Lung (tissue), 12 donors: ENCODE results near the gene BCL2L13. TPM values are rescaled to one million over a fixed set of nuclear protein-coding genes. Genes with fewer than 3 reads are reported as not detected.

Experiments
- ATAC-seq: fragments of 200-7000 bp; cut with Tn5 transposase; one replicate; pipeline ENCODE4 v1.9.1; 2020; ENCODE audit warnings: moderate number of reproducible peaks; ENCODE audit not compliant: insufficient read depth, low FRiP score
- DNase-seq, 3 donors: peaks; one replicate each; pipeline ENCODE4 v3.0.0-alpha.2; 2013 to 2017
- H3K27ac ChIP-seq, 2 donors: one replicate each; pipeline ENCODE4 v1.5.1; 2013; ENCODE audit warnings: mild to moderate bottlenecking in 2 of 2, moderate library complexity in 2 of 2, control low read depth in 1 of 2, inconsistent platforms in 1 of 2, low read depth in 1 of 2, low read length in 1 of 2
- H3K27me3 ChIP-seq, 3 donors: one replicate each; pipeline ENCODE4 v1.5.1; 2013; ENCODE audit warnings: low read length in 2 of 3; ENCODE audit not compliant: control insufficient read depth in 3 of 3, insufficient read depth in 3 of 3
- H3K36me3 ChIP-seq, 4 donors: one replicate each; pipeline ENCODE4 v1.5.1; 2013; ENCODE audit warnings: low read length in 4 of 4, mild to moderate bottlenecking in 1 of 4, moderate library complexity in 1 of 4; ENCODE audit not compliant: control insufficient read depth in 4 of 4, insufficient read depth in 4 of 4
- H3K4me1 ChIP-seq, 5 donors: one replicate each; pipeline ENCODE4 v1.5.1; 2013; ENCODE audit warnings: low read length in 5 of 5, mild to moderate bottlenecking in 2 of 5, moderate library complexity in 1 of 5; ENCODE audit not compliant: control insufficient read depth in 5 of 5, insufficient read depth in 5 of 5
- H3K4me3 ChIP-seq: one replicate; pipeline ENCODE4 v1.5.1; 2013; ENCODE audit warnings: mild to moderate bottlenecking, control low read depth, moderate library complexity
- H3K9ac ChIP-seq, 2 donors: one replicate each; pipeline ENCODE4 v1.5.1; 2013; ENCODE audit warnings: low read length in 2 of 2, control low read depth in 1 of 2; ENCODE audit not compliant: insufficient read depth in 1 of 2
- H3K9me3 ChIP-seq, 4 donors: one replicate each; pipeline ENCODE4 v1.5.1; 2013; ENCODE audit warnings: low read length in 3 of 4, mild to moderate bottlenecking in 1 of 4, moderate library complexity in 1 of 4; ENCODE audit not compliant: control insufficient read depth in 4 of 4, insufficient read depth in 3 of 4
- CTCF ChIP-seq: IDR thresholded peaks from 2 replicates; pipeline ENCODE4 v1.5.1; 2012; ENCODE audit warnings: mild to moderate bottlenecking; ENCODE audit errors: control extremely low read depth, extremely low read depth
- WGBS, 2 donors: extraction: QIAGEN DNeasy Blood & Tissue Kit; methylation state at CpG; one replicate each; pipeline ENCODE4 v1.1.7; 2013; 5-methylcytosine and 5-hydroxymethylcytosine counted together
- polyA plus RNA-seq, 2 donors: library from polyadenylated mRNA; stranded (reverse); fragments of 200-250 nt; gene quantifications; one replicate each; pipeline ENCODE4 v1.2.1, GENCODE V29; 2013
- total RNA-seq, 2 donors: library from RNA; depleted of rRNA in 1 of 2; stranded (reverse); fragments of >200 nt in 1 of 2; gene quantifications; one replicate each; pipeline ENCODE4 v1.2.1, GENCODE V29; 2014 to 2021
- donor health status: control.
- donor health status: control.
- donor health status: Bipolar disorder and iron deficiency.
- donor health status: healthy.
- donor health status: DM: yes; HTN: yes; CAD: no.

The BCL2L13 gene
- total and polyA plus RNA-seq, 4 donors = 21.4 to 52.4 (median 33.8) TPM

GRCh38 chr22:17772958-17773605 is 134.5 kb downstream of the BCL2L13 start:
- peak; percentile 47 to 69 (median 57) for DNase-seq
- peaks cover 0 to 16% (median 0%) of the 10 kb centered on the region in 5 donors for H3K4me1 ChIP-seq
- H3K9ac ChIP-seq = peak overlapping the region in 1 of 2 donors; percentile 34
- no peaks in the 10 kb centered on the region for H3K36me3 ChIP-seq
- ATAC-seq = no peak
- H3K4me3 ChIP-seq = peak overlapping the region; percentile 76
- H3K9me3 ChIP-seq = no peaks in the 10 kb centered on the region
- H3K27ac ChIP-seq = no peak overlapping the region
- TF ChIP-seq CTCF = no peak
- H3K27me3 ChIP-seq = no peaks in the 10 kb centered on the region
- WGBS, 2 donors = 32 to 45% methylated on average over 17 to 18 of the region's 18 CpGs

GRCh38 chr22:17773606-17774205 is 135.1 kb downstream of the BCL2L13 start:
- peak; percentile 40 to 61 (median 46) for DNase-seq
- ATAC-seq = peak; percentile 32
- Histone ChIP-seq H3K4me3 (peak overlapping the region; percentile 76), H3K4me1 (peaks cover 0 to 16% (median 0%) of the 10 kb centered on the region in 5 donors), H3K27ac (peak overlapping the region; percentile 27 to 59), H3K9ac (no peak overlapping the region), H3K9me3 (no peaks in the 10 kb centered on the region), H3K27me3 (no peaks in the 10 kb centered on the region), H3K36me3 (no peaks in the 10 kb centered on the region)
- no peak for TF ChIP-seq CTCF
- 1 to 2% methylated on average over 28 to 46 of the region's 47 CpGs for WGBS, 2 donors

GRCh38 chr22:17774206-17774925 is 135.8 kb downstream of the BCL2L13 start, which contains the start of gene BID:
BID (minus strand) TSS chr22:17774469; CDS start chr22:17750116, 24,353 bp downstream.
- H3K4me1 ChIP-seq = peaks cover 0 to 16% (median 0%) of the 10 kb centered on the region in 5 donors
- peak within 1 kb of the TSS; percentile 27 to 59 for H3K27ac ChIP-seq
- peak within 1 kb of the TSS; percentile 76 for H3K4me3 ChIP-seq
- 1% methylated on average over 32 to 64 of the region's 64 CpGs for WGBS, 2 donors
- TF ChIP-seq CTCF = no peak
- H3K9ac ChIP-seq = no peak within 1 kb of the TSS
- DNase-seq (peak in 1 of 3 donors; percentile 42), ATAC-seq (peak; percentile 32)
- H3K36me3 ChIP-seq = no peaks in the 10 kb centered on the region
- no peaks in the 10 kb centered on the region for H3K27me3 ChIP-seq
- no peaks in the 10 kb centered on the region for H3K9me3 ChIP-seq
